IMR-90 (cell line): ENCODE measurements around the gene CHSY3. TPM values are rescaled to one million over a fixed set of nuclear protein-coding genes. Genes with fewer than 3 reads are reported as not detected.

Experiments
- ATAC-seq: fragments of 200-7000 bp; cut with Tn5 transposase; 2 replicates; pipeline ENCODE4 v1.9.1; 2020; ENCODE audit warnings: low read depth, mild to moderate bottlenecking, moderate library complexity
- BruUV-seq: library from RNA; stranded (reverse); fragments of 400-500 nt; replicated peaks from 2 replicates; lab custom pipeline; 2021; lab: Mats Ljungman, UMichigan
- CTCF ChIA-PET: fragments of 300-600 bp; formaldehyde crosslinking; extraction: SDS; loops from one replicate; lab custom pipeline; 2021; ENCODE audit warnings: antibody characterized with exemption; lab: Yijun Ruan, JAX
- POLR2A ChIA-PET: fragments of 300-600 bp; sonication (Branson Sonifier 250); formaldehyde crosslinking; loops from one replicate; lab custom pipeline; 2022; ENCODE audit warnings: antibody characterized with exemption; ENCODE audit not compliant: unreplicated experiment; lab: Charles Lee
- DNase-seq: peaks from one replicate; pipeline ENCODE4 v3.0.0; 2013
- H2AFZ ChIP-seq: replicated peaks from 2 replicates; pipeline ENCODE3; 2013; ENCODE audit warnings: low read length, mild to moderate bottlenecking; ENCODE audit not compliant: poor library complexity
- H2AK5ac ChIP-seq: 2 replicates; pipeline ENCODE4 v1.6.1; 2013; ENCODE audit warnings: low read depth, low read length, inconsistent platforms
- H2AK9ac ChIP-seq: replicated peaks from 2 replicates; pipeline ENCODE3; 2013; ENCODE audit warnings: mild to moderate bottlenecking, low read depth, low read length, moderate library complexity; ENCODE audit not compliant: poor library complexity
- H2BK120ac ChIP-seq: 2 replicates; pipeline ENCODE4 v1.6.1; 2013; ENCODE audit warnings: low read depth, low read length, inconsistent platforms
- H2BK15ac ChIP-seq: 3 replicates; pipeline ENCODE4 v1.6.1; 2013; ENCODE audit warnings: low read depth, low read length, inconsistent platforms
- H2BK20ac ChIP-seq: 2 replicates; pipeline ENCODE4 v1.6.1; 2013; ENCODE audit warnings: low read depth, mild to moderate bottlenecking, inconsistent platforms, low read length, moderate library complexity
- H2BK5ac ChIP-seq: 2 replicates; pipeline ENCODE4 v1.6.1; 2013; ENCODE audit warnings: mild to moderate bottlenecking, low read depth, low read length, inconsistent platforms; ENCODE audit not compliant: poor library complexity, severe bottlenecking
- H3K14ac ChIP-seq: replicated peaks from 2 replicates; pipeline ENCODE4 v1.6.1; 2013; ENCODE audit warnings: low read depth, low read length, inconsistent platforms
- H3K18ac ChIP-seq: 2 replicates; pipeline ENCODE4 v1.6.1; 2013; ENCODE audit warnings: low read depth, low read length, control low read depth
- H3K23ac ChIP-seq: 2 replicates; pipeline ENCODE4 v1.6.1; 2013; ENCODE audit warnings: low read depth, low read length, inconsistent platforms
- H3K27ac ChIP-seq: 2 replicates; pipeline ENCODE4 v1.5.1; 2013; ENCODE audit warnings: mild to moderate bottlenecking, control low read depth, low read length; ENCODE audit not compliant: insufficient read depth
- H3K27me3 ChIP-seq: 2 replicates; pipeline ENCODE4 v1.6.1; 2013; ENCODE audit warnings: low read length; ENCODE audit not compliant: control insufficient read depth, insufficient read depth
- H3K36me3 ChIP-seq: 2 replicates; pipeline ENCODE4 v1.6.1; 2013; ENCODE audit warnings: low read length, mixed read lengths; ENCODE audit not compliant: control insufficient read depth, insufficient read depth
- H3K4ac ChIP-seq: 2 replicates; pipeline ENCODE4 v1.6.1; 2013; ENCODE audit warnings: low read depth, low read length, inconsistent platforms
- H3K4me1 ChIP-seq: 2 replicates; pipeline ENCODE4 v1.6.1; 2013; ENCODE audit warnings: low read length, mixed read lengths; ENCODE audit not compliant: control insufficient read depth, insufficient read depth
- H3K4me2 ChIP-seq: 2 replicates; pipeline ENCODE4 v1.6.1; 2013; ENCODE audit warnings: low read depth, mild to moderate bottlenecking, control low read depth, low read length, moderate library complexity
- H3K4me3 ChIP-seq: 2 replicates; pipeline ENCODE4 v1.5.1; 2013; ENCODE audit warnings: low read depth, mild to moderate bottlenecking, control low read depth, low read length, moderate library complexity; ENCODE audit not compliant: insufficient read depth
- H3K56ac ChIP-seq: 2 replicates; pipeline ENCODE4 v1.6.1; 2013; ENCODE audit warnings: low read length, inconsistent platforms; ENCODE audit not compliant: insufficient read depth; ENCODE audit errors: extremely low read depth
- H3K79me1 ChIP-seq, 2 experiments: 2 replicates each; pipeline ENCODE4 v1.6.1; 2013; ENCODE audit warnings: low read length in 2 of 2, inconsistent platforms in 1 of 2, low read depth in 1 of 2
- H3K9ac ChIP-seq: 2 replicates; pipeline ENCODE4 v1.6.1; 2013; ENCODE audit warnings: low read depth, low read length, control low read depth
- H3K9me1 ChIP-seq: 2 replicates; pipeline ENCODE4 v1.6.1; 2013; ENCODE audit warnings: low read length, inconsistent platforms; ENCODE audit not compliant: insufficient read depth
- H3K9me3 ChIP-seq: 2 replicates; pipeline ENCODE4 v1.6.1; 2013; ENCODE audit warnings: low read length; ENCODE audit not compliant: control insufficient read depth, insufficient read depth
- H4K20me1 ChIP-seq: 2 replicates; pipeline ENCODE4 v1.6.1; 2013; ENCODE audit warnings: low read length, inconsistent platforms; ENCODE audit not compliant: insufficient read depth
- H4K5ac ChIP-seq: 2 replicates; pipeline ENCODE4 v1.6.1; 2013; ENCODE audit warnings: mild to moderate bottlenecking, low read depth, low read length, control low read depth
- H4K8ac ChIP-seq, 2 experiments: 2 replicates each; pipeline ENCODE4 v1.6.1; 2013; ENCODE audit warnings: low read depth in 2 of 2, low read length in 2 of 2, control low read depth in 1 of 2, inconsistent platforms in 1 of 2
- H4K91ac ChIP-seq: 2 replicates; pipeline ENCODE4 v1.6.1; 2013; ENCODE audit warnings: low read depth, low read length, inconsistent platforms; ENCODE audit not compliant: insufficient read depth
- BHLHE40 ChIP-seq: fragments of 150-350 bp; IDR thresholded peaks from 2 replicates; pipeline ENCODE4 v1.6.1; 2016; ENCODE audit warnings: mild to moderate bottlenecking, low read depth, low read length
- ELK1 ChIP-seq: fragments of 150-350 bp; IDR thresholded peaks from 2 replicates; pipeline ENCODE4 v1.6.1; 2016; ENCODE audit warnings: low read depth, mild to moderate bottlenecking, low read length, moderate library complexity, borderline replicate concordance
- FOS ChIP-seq: fragments of 150-350 bp; IDR thresholded peaks from 2 replicates; pipeline ENCODE4 v1.6.1; 2016; ENCODE audit warnings: low read depth, low read length
- MXI1 ChIP-seq: IDR thresholded peaks from 2 replicates; pipeline ENCODE4 v1.6.1; 2012; ENCODE audit warnings: low read depth, mild to moderate bottlenecking, low read length, moderate library complexity, borderline replicate concordance
- NFE2L2 ChIP-seq: fragments of 150-350 bp; IDR thresholded peaks from 2 replicates; pipeline ENCODE4 v1.6.1; 2016; ENCODE audit warnings: low read depth, mild to moderate bottlenecking, low read length
- RAD21 ChIP-seq: IDR thresholded peaks from 2 replicates; pipeline ENCODE4 v1.6.1; 2012; ENCODE audit warnings: low read length, improper control_type of control experiment
- RCOR1 ChIP-seq: IDR thresholded peaks from 2 replicates; pipeline ENCODE4 v1.6.1; 2012; ENCODE audit warnings: mild to moderate bottlenecking, low read length, improper control_type of control experiment; ENCODE audit not compliant: insufficient replicate concordance
- SMC3 ChIP-seq: fragments of 150-350 bp; IDR thresholded peaks from 2 replicates; pipeline ENCODE4 v1.6.1; 2016; ENCODE audit warnings: low read depth, mild to moderate bottlenecking, antibody characterized with exemption, low read length, moderate library complexity
- WGBS, 2 experiments: methylation state at CpG; one replicate each; pipeline versions ENCODE4 v1.1.5 to v1.1.7; 2013; ENCODE audit warnings: missing lambda C conversion rate in 2 of 2; ENCODE audit not compliant: insufficient read length in 1 of 2; ENCODE audit errors: extremely low coverage in 2 of 2; 5-methylcytosine and 5-hydroxymethylcytosine counted together
- dilution Hi-C: fragments of 300-500 bp; cut with HindIII; formaldehyde crosslinking; loops from one replicate; pipeline ENCODE4 v1.14.3; 2018; ENCODE audit warnings: low sequenced_read_pairs; ENCODE audit not compliant: unreplicated experiment
- in situ Hi-C: fragments of 300-500 bp; cut with MboI; formaldehyde crosslinking; loops from 3 replicates; pipeline ENCODE4 v1.14.3; 2019; ENCODE audit warnings: low sequenced_read_pairs, inconsistent platforms, mixed read lengths
- intact Hi-C: fragments of 100-400 bp; cut with micrococcal nuclease; formaldehyde crosslinking; loops from 2 replicates; pipeline ENCODE4 v1.10.0; 2022
- polyA plus RNA-seq, 3 experiments: library from polyadenylated mRNA; depleted of rRNA; stranded (reverse); fragments of >200 nt; gene quantifications; 2 replicates each; pipeline ENCODE4 v1.2.3, GENCODE V29; 2012; ENCODE audit warnings: low replicate concordance in 1 of 3
- total RNA-seq: library from RNA; depleted of rRNA; stranded (reverse); fragments of >200 nt; gene quantifications from 2 replicates; pipeline ENCODE4 v1.2.3, GENCODE V29; 2012

Gene CHSY3
- total and polyA plus RNA-seq, 2 of the 4 experiments (the other 2 are of a cell fraction), result 0.62 to 1.3 TPM

- Histone ChIP-seq H3K9me3 (no peaks in the 10 kb centered on the region), H2BK20ac (no peak overlapping the region), H2BK15ac (no peak overlapping the region), H2AFZ (no peak overlapping the region), H4K20me1 (no peaks in the 10 kb centered on the region), H3K23ac (no peak overlapping the region), H4K8ac (no peak overlapping the region), H3K4ac (no peak overlapping the region), H3K14ac (no peak overlapping the region), H3K56ac (no peak overlapping the region), H3K27me3 (no peaks in the 10 kb centered on the region), H3K4me1 (no peaks in the 10 kb centered on the region), H4K91ac (no peak overlapping the region), H2AK9ac (no peak overlapping the region), H2BK120ac (no peak overlapping the region), H3K36me3 (no peaks in the 10 kb centered on the region), H3K9me1 (no peaks in the 10 kb centered on the region), H3K27ac (no peak overlapping the region), H3K9ac (no peak overlapping the region), H3K4me2 (no peak overlapping the region), H2BK5ac (no peak overlapping the region), H3K18ac (no peak overlapping the region), H2AK5ac (no peak overlapping the region), H3K4me3 (no peak overlapping the region), H4K5ac (no peak overlapping the region), H3K79me1 (no peaks in the 10 kb centered on the region)
- no CpG with 5 or more reads among the region's 1 CpG for WGBS, 2 experiments
- in situ Hi-C loops, result no loop called here
- ChIA-PET POLR2A (no interaction called here), CTCF (no interaction called here)
- no TSS peak for BruUV-seq
- dilution Hi-C loops, result no loop called here
- TF ChIP-seq SMC3 (no peak), FOS (no peak), RAD21 (no peak), BHLHE40 (no peak), MXI1 (no peak), ELK1 (no peak), RCOR1 (no peak), NFE2L2 (no peak)
- no peak for DNase-seq
- ATAC-seq, result no peak
- intact Hi-C loops, result no loop called here
These were observed 148.5 kb downstream of the CHSY3 start for GRCh38 chr5:130052752-130053151.
